Neural progenitor cell (in vitro differentiated cells): ENCODE data around the gene GNPAT.

Experiments used
- EZH2 ChIP-seq: fragments of 200-600 bp; sonication (generic); IDR thresholded peaks from 2 replicates; pipeline ENCODE4 v1.6.1; 2017; ENCODE audit warnings: antibody characterized with exemption, mild to moderate bottlenecking, moderate library complexity
- EZH2phosphoT487 ChIP-seq: fragments of 200-600 bp; sonication (generic); IDR thresholded peaks from 2 replicates; pipeline ENCODE4 v1.6.1; 2017; ENCODE audit warnings: antibody characterized with exemption
- TF ChIP-seq, protein P1 (sequence below): fragments of 200-600 bp; sonication (generic); IDR thresholded peaks from 2 replicates; pipeline ENCODE4 v1.5.1; 2017; ENCODE audit warnings: antibody characterized with exemption, mild to moderate bottlenecking

DNA sequence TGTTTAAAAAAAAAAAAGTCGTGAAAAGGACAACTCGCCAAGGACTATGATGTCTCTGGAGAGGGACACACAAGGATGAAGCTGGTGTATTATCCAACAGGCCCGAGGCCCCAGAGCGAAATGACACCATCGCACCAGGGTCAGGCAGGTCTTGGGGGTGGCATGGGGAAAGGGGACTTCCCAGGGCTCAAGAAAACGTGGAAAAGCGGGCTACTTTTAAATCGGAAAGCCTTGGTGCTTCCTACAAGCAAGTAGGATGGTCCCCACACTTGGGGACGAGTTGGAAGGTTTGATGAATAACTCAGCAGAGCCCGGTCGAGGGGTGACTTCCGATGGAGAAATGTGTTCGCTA is 505 bp upstream of the GNPAT start:
- TF ChIP-seq, protein P1, sequence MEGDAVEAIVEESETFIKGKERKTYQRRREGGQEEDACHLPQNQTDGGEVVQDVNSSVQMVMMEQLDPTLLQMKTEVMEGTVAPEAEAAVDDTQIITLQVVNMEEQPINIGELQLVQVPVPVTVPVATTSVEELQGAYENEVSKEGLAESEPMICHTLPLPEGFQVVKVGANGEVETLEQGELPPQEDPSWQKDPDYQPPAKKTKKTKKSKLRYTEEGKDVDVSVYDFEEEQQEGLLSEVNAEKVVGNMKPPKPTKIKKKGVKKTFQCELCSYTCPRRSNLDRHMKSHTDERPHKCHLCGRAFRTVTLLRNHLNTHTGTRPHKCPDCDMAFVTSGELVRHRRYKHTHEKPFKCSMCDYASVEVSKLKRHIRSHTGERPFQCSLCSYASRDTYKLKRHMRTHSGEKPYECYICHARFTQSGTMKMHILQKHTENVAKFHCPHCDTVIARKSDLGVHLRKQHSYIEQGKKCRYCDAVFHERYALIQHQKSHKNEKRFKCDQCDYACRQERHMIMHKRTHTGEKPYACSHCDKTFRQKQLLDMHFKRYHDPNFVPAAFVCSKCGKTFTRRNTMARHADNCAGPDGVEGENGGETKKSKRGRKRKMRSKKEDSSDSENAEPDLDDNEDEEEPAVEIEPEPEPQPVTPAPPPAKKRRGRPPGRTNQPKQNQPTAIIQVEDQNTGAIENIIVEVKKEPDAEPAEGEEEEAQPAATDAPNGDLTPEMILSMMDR = no peak
- no peak for TF ChIP-seq EZH2
- TF ChIP-seq EZH2phosphoT487 = no peak
